Measurements from ENCODE around the gene CLIP3.
"Not testable (repeated sequence)": the region's sequence is repeated elsewhere in the genome, so short reads cannot be mapped to it uniquely, and the experiment has no call there.

DNA sequence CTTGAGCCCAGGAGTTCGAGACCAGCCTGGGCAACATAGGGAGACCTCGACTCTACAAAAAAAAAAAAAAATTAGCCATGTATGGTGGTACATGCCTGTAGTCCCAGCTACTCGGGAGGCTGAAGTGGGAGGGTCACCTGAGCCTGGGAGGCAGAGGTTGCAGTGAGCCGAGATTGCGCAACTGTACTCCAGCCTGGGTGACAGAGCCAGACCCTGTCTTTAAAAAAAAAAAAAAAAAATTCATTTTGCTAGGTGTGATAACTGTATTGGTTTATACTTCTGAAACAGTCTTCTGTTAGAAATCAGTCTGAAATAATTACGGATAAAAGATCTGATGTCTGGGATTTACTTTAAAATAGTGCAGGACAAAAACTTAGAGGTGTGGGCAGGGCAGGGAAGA lies 8.4 kb upstream of the CLIP3 start:
- TF ChIP-seq, protein P1, sequence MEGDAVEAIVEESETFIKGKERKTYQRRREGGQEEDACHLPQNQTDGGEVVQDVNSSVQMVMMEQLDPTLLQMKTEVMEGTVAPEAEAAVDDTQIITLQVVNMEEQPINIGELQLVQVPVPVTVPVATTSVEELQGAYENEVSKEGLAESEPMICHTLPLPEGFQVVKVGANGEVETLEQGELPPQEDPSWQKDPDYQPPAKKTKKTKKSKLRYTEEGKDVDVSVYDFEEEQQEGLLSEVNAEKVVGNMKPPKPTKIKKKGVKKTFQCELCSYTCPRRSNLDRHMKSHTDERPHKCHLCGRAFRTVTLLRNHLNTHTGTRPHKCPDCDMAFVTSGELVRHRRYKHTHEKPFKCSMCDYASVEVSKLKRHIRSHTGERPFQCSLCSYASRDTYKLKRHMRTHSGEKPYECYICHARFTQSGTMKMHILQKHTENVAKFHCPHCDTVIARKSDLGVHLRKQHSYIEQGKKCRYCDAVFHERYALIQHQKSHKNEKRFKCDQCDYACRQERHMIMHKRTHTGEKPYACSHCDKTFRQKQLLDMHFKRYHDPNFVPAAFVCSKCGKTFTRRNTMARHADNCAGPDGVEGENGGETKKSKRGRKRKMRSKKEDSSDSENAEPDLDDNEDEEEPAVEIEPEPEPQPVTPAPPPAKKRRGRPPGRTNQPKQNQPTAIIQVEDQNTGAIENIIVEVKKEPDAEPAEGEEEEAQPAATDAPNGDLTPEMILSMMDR (IDR thresholded peaks at IDR 0.05) = not testable (repeated sequence)
- TF ChIP-seq POLR2A, EP300 (IDR thresholded peaks at IDR 0.05): not testable (repeated sequence)
